Measurements from ENCODE around the gene PHACTR1. TPM values are rescaled to one million over a fixed set of nuclear protein-coding genes. Genes with fewer than 3 reads are reported as not detected.

PHACTR1 gene
- total RNA-seq, 1 experiment from 2014 or later = 5.2 TPM

- H3K4me1 ChIP-seq (ENCODE audit: low read length) = no peaks in the 10 kb centered on the region
- H3K27me3 ChIP-seq (ENCODE audit: low read length) = no peaks in the 10 kb centered on the region
- no peak overlapping the region for H2AFZ ChIP-seq (ENCODE audit: low read length)
- H3K36me3 ChIP-seq (ENCODE audit: insufficient read depth, low read length) = no peaks in the 10 kb centered on the region
- no peaks in the 10 kb centered on the region for H3K9me3 ChIP-seq (ENCODE audit: low read length)
- H3K9me2 ChIP-seq (replicated peaks; ENCODE audit: insufficient read depth, low read length) = no peaks in the 10 kb centered on the region
- H3K4me2 ChIP-seq (ENCODE audit: low read depth, low read length, poor library complexity, severe bottlenecking) = no peak overlapping the region
- DNase-seq = no peak
- no peak overlapping the region for H3K27ac ChIP-seq (ENCODE audit: low read length)
- no peaks in the 10 kb centered on the region for H3K79me2 ChIP-seq (ENCODE audit: low read length)
- H4K20me1 ChIP-seq (ENCODE audit: insufficient read depth, low read depth, low read length) = no peaks in the 10 kb centered on the region
- no peak overlapping the region for H3K9ac ChIP-seq (ENCODE audit: low read length)
- no peak overlapping the region for H3K4me3 ChIP-seq (ENCODE audit: low read length)
These were observed 316.0 kb downstream of the PHACTR1 start for GRCh38 chr6:13032566-13032965.

DNA sequence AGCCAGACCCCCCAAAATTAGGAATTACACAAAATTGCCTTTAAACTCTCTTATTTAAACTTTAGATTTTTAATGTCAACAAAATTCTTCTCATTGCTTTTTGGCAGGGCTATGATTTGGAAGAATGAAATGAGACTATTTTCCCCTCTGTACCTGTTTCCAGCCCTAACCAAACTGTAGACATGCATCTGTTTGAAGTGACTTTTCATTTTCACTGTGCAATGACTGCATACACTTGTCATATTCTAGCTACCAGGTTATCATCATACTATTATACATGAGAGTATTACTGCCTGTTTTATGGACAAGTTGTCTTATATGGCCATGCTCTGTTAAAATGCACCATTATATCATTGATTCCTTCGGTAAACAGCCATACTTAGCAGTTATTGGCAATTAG is 316.6 kb downstream of the PHACTR1 start:
- Histone ChIP-seq H3K9ac (ENCODE audit: low read length) (no peak overlapping the region), H3K27ac (ENCODE audit: low read length) (no peak overlapping the region), H3K9me3 (ENCODE audit: low read length) (no peaks in the 10 kb centered on the region), H2AFZ (ENCODE audit: low read length) (no peak overlapping the region), H3K79me2 (ENCODE audit: low read length) (no peaks in the 10 kb centered on the region), H3K36me3 (ENCODE audit: insufficient read depth, low read length) (no peaks in the 10 kb centered on the region), H3K4me3 (ENCODE audit: low read length) (no peak overlapping the region), H3K27me3 (ENCODE audit: low read length) (no peaks in the 10 kb centered on the region), H3K9me2 (replicated peaks; ENCODE audit: insufficient read depth, low read length) (no peaks in the 10 kb centered on the region), H4K20me1 (ENCODE audit: insufficient read depth, low read depth, low read length) (no peaks in the 10 kb centered on the region), H3K4me1 (ENCODE audit: low read length) (no peaks in the 10 kb centered on the region), H3K4me2 (ENCODE audit: low read depth, low read length, poor library complexity, severe bottlenecking) (no peak overlapping the region)
- no peak for DNase-seq

DNA sequence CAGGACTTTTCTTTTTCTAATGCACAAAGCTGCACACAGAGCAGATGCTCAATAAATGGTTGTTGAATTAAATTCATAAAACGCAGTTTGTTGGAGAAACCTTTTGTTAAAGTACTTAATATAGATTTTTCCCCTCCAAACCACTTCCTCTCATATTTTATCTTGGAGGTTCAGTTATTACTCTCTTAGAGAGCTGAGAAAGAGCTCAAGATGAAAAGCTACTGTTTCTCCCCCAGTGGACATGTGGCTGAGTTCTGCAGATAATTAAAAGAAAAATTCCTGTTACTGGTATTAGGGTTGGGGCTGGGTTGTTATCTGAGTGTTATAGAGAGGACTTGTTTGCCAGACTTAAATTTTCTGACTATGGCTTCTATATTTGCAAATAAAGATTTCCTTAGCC is 317.7 kb downstream of the PHACTR1 start:
- Histone ChIP-seq H2AFZ (ENCODE audit: low read length) (no peak overlapping the region), H3K9me2 (replicated peaks; ENCODE audit: insufficient read depth, low read length) (no peaks in the 10 kb centered on the region), H3K27me3 (ENCODE audit: low read length) (no peaks in the 10 kb centered on the region), H3K27ac (ENCODE audit: low read length) (no peak overlapping the region), H3K9me3 (ENCODE audit: low read length) (no peaks in the 10 kb centered on the region), H3K79me2 (ENCODE audit: low read length) (no peaks in the 10 kb centered on the region), H3K4me2 (ENCODE audit: low read depth, low read length, poor library complexity, severe bottlenecking) (no peak overlapping the region), H3K4me1 (ENCODE audit: low read length) (peaks cover 4% of the 10 kb centered on the region; the same call in 1 of the 2 replicates), H4K20me1 (ENCODE audit: insufficient read depth, low read depth, low read length) (no peaks in the 10 kb centered on the region), H3K9ac (ENCODE audit: low read length) (no peak overlapping the region), H3K4me3 (ENCODE audit: low read length) (no peak overlapping the region), H3K36me3 (ENCODE audit: insufficient read depth, low read length) (no peaks in the 10 kb centered on the region)
- no peak for DNase-seq

DNA sequence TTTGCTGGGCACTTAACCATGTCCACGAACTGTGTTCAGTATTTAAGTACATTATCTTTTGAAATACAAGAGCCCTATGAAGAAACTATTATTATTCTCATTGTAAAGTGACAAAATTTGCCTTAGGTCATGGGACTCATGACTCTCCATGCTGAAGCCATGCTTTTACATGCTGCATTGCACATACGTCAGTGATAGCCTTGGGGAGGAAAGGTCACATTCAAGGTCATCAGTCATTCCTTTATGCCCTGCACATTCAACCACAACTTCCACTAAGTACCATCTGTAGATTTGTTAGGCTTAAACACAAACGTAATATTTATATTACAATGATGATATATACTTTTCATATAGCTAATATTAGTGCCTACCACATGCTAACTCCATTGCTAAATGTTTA is 319.0 kb downstream of the PHACTR1 start:
- no peaks in the 10 kb centered on the region for H3K9me3 ChIP-seq (ENCODE audit: low read length)
- H3K36me3 ChIP-seq (ENCODE audit: insufficient read depth, low read length) = no peaks in the 10 kb centered on the region
- no peaks in the 10 kb centered on the region for H4K20me1 ChIP-seq (ENCODE audit: insufficient read depth, low read depth, low read length)
- no peak overlapping the region for H2AFZ ChIP-seq (ENCODE audit: low read length)
- no peak overlapping the region for H3K9ac ChIP-seq (ENCODE audit: low read length)
- H3K4me1 ChIP-seq (ENCODE audit: low read length) = peaks cover 4% of the 10 kb centered on the region; the same call in 1 of the 2 replicates
- no peak overlapping the region for H3K4me2 ChIP-seq (ENCODE audit: low read depth, low read length, poor library complexity, severe bottlenecking)
- no peak overlapping the region for H3K27ac ChIP-seq (ENCODE audit: low read length)
- no peaks in the 10 kb centered on the region for H3K79me2 ChIP-seq (ENCODE audit: low read length)
- no peak overlapping the region for H3K4me3 ChIP-seq (ENCODE audit: low read length)
- no peaks in the 10 kb centered on the region for H3K9me2 ChIP-seq (replicated peaks; ENCODE audit: insufficient read depth, low read length)
- no peaks in the 10 kb centered on the region for H3K27me3 ChIP-seq (ENCODE audit: low read length)
- DNase-seq = no peak

- Histone ChIP-seq H3K27me3 (ENCODE audit: low read length) (no peaks in the 10 kb centered on the region), H3K27ac (ENCODE audit: low read length) (no peak overlapping the region)
These were observed 321.7 kb downstream of the PHACTR1 start for GRCh38 chr6:13038315-13038714.

DNA sequence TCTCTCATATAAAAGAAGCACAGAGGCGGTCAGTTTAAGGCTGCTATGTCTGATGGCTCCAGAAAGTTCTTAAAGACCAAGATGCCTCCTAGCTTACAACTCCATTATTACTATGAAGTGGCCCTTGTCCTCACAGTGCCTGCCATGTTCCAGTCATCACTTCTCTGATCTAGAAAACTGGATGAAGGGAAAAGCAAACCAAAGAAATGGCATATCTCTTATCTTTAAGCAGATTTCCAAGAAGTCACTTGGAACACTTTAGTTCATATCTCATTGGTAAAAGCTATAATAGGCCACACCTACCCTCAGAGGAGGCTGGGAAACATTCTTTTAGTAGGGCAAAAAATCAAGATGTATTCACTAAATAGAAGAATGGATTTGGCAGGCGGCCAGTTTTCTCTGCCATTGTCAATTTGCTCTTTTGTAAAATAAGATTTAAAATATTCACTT is 322.2 kb downstream of the PHACTR1 start:
- Histone ChIP-seq H3K9me2 (replicated peaks; ENCODE audit: insufficient read depth, low read length) (no peaks in the 10 kb centered on the region), H3K79me2 (ENCODE audit: low read length) (no peaks in the 10 kb centered on the region), H3K36me3 (ENCODE audit: insufficient read depth, low read length) (no peaks in the 10 kb centered on the region), H3K4me3 (ENCODE audit: low read length) (no peak overlapping the region), H4K20me1 (ENCODE audit: insufficient read depth, low read depth, low read length) (no peaks in the 10 kb centered on the region), H2AFZ (ENCODE audit: low read length) (no peak overlapping the region), H3K4me1 (ENCODE audit: low read length) (peaks cover 4% of the 10 kb centered on the region), H3K4me2 (ENCODE audit: low read depth, low read length, poor library complexity, severe bottlenecking) (no peak overlapping the region), H3K9me3 (ENCODE audit: low read length) (no peaks in the 10 kb centered on the region), H3K27me3 (ENCODE audit: low read length) (no peaks in the 10 kb centered on the region), H3K9ac (ENCODE audit: low read length) (no peak overlapping the region), H3K27ac (ENCODE audit: low read length) (no peak overlapping the region)
- no peak for DNase-seq

More at GRCh38 chr6:13038315-13038714, 321.7 kb downstream of the PHACTR1 start:
- no peaks in the 10 kb centered on the region for H3K79me2 ChIP-seq (ENCODE audit: low read length)
- no peaks in the 10 kb centered on the region for H3K36me3 ChIP-seq (ENCODE audit: insufficient read depth, low read length)
- no peak overlapping the region for H3K4me2 ChIP-seq (ENCODE audit: low read depth, low read length, poor library complexity, severe bottlenecking)
- no peak for DNase-seq
- H3K9me2 ChIP-seq (replicated peaks; ENCODE audit: insufficient read depth, low read length) = no peaks in the 10 kb centered on the region
- H3K4me3 ChIP-seq (ENCODE audit: low read length) = no peak overlapping the region
- no peak overlapping the region for H2AFZ ChIP-seq (ENCODE audit: low read length)
- no peaks in the 10 kb centered on the region for H4K20me1 ChIP-seq (ENCODE audit: insufficient read depth, low read depth, low read length)
- H3K9me3 ChIP-seq (ENCODE audit: low read length) = no peaks in the 10 kb centered on the region
- H3K9ac ChIP-seq (ENCODE audit: low read length) = no peak overlapping the region
- H3K4me1 ChIP-seq (ENCODE audit: low read length) = peaks cover 4% of the 10 kb centered on the region

DNA sequence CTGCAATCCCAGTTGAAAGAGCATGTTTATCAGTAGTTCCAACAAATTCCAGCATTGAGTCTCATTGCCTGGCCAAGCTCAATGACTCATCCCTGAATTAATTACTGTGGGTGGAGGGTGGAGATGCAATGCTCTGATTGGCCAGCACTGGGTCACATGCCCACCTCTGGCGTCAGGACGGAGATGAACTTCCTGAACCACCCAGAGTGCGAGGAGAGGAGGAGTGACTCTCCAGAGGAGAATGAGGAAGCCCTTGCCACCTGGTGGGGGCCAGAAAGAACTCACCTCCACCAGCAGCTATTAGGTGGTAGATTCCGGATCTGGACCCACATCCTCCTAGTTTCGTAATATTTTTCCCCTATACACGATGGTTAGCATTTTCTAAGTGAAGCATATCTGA is 327.8 kb downstream of the PHACTR1 start:
- peak; percentile 58 for DNase-seq
- no peaks in the 10 kb centered on the region for H3K27me3 ChIP-seq (ENCODE audit: low read length)
- H3K9me2 ChIP-seq (replicated peaks; ENCODE audit: insufficient read depth, low read length) = no peaks in the 10 kb centered on the region
- no peaks in the 10 kb centered on the region for H3K36me3 ChIP-seq (ENCODE audit: insufficient read depth, low read length)
- no peaks in the 10 kb centered on the region for H4K20me1 ChIP-seq (ENCODE audit: insufficient read depth, low read depth, low read length)
- H3K9me3 ChIP-seq (ENCODE audit: low read length) = no peaks in the 10 kb centered on the region
- H3K79me2 ChIP-seq (ENCODE audit: low read length) = no peaks in the 10 kb centered on the region
- no peaks in the 10 kb centered on the region; the same call in 1 of the 2 replicates for H3K4me1 ChIP-seq (ENCODE audit: low read length)
- H3K27ac ChIP-seq (ENCODE audit: low read length) = no peak overlapping the region
- no peak overlapping the region for H3K4me3 ChIP-seq (ENCODE audit: low read length)
- no peak overlapping the region for H3K4me2 ChIP-seq (ENCODE audit: low read depth, low read length, poor library complexity, severe bottlenecking)
- H3K9ac ChIP-seq (ENCODE audit: low read length) = no peak overlapping the region
- H2AFZ ChIP-seq (ENCODE audit: low read length) = no peak overlapping the region

DNA sequence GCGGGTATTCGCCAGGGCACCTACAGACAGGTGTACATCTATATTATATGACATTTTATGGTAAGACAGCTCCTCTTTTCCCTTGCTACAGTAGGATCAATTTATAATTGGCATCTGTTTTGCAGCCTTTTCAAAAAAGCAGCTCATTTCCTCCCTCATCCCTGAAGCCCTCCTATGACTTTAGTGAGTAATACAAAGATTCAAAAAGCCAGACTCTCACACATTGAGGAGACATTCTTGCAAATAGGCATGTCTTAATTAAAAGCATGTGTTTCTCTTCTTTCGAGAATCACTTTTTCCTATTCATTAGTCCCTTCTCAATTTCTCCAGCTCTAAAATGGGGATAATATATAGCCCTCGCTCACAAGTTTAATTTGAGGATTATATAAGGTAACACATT is 328.3 kb downstream of the PHACTR1 start:
- Histone ChIP-seq H2AFZ (ENCODE audit: low read length) (no peak overlapping the region), H3K27ac (ENCODE audit: low read length) (no peak overlapping the region), H3K4me3 (ENCODE audit: low read length) (no peak overlapping the region), H3K9me2 (replicated peaks; ENCODE audit: insufficient read depth, low read length) (no peaks in the 10 kb centered on the region), H3K4me2 (ENCODE audit: low read depth, low read length, poor library complexity, severe bottlenecking) (no peak overlapping the region), H3K79me2 (ENCODE audit: low read length) (no peaks in the 10 kb centered on the region), H3K4me1 (ENCODE audit: low read length) (no peaks in the 10 kb centered on the region; the same call in 1 of the 2 replicates), H3K9me3 (ENCODE audit: low read length) (no peaks in the 10 kb centered on the region), H4K20me1 (ENCODE audit: insufficient read depth, low read depth, low read length) (no peaks in the 10 kb centered on the region), H3K36me3 (ENCODE audit: insufficient read depth, low read length) (no peaks in the 10 kb centered on the region), H3K27me3 (ENCODE audit: low read length) (no peaks in the 10 kb centered on the region), H3K9ac (ENCODE audit: low read length) (no peak overlapping the region)
- no peak for DNase-seq

DNA sequence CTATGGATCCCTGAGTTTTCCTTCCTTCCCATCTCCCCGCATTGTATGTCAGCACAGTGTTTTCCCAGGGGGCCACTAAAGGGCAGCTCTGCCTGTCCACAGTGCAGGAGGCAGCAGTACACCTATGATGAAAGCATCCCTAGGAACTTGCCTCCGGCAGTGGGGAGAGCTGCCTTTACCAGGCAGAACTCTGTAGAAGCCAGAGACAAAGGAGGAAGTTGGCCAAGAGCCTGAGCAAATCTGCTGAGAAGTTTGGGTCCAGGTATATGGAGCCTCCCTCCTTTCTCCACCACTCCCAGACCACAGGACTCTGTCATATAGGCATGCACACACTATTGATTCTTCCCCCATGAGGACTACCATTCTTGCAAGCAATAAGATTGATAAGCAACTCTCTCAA is 329.1 kb downstream of the PHACTR1 start:
- Histone ChIP-seq H3K4me2 (ENCODE audit: low read depth, low read length, poor library complexity, severe bottlenecking) (no peak overlapping the region), H2AFZ (ENCODE audit: low read length) (no peak overlapping the region), H3K9me2 (replicated peaks; ENCODE audit: insufficient read depth, low read length) (no peaks in the 10 kb centered on the region), H4K20me1 (ENCODE audit: insufficient read depth, low read depth, low read length) (no peaks in the 10 kb centered on the region), H3K4me3 (ENCODE audit: low read length) (no peak overlapping the region), H3K27me3 (ENCODE audit: low read length) (no peaks in the 10 kb centered on the region), H3K9ac (ENCODE audit: low read length) (no peak overlapping the region), H3K79me2 (ENCODE audit: low read length) (no peaks in the 10 kb centered on the region), H3K27ac (ENCODE audit: low read length) (no peak overlapping the region), H3K36me3 (ENCODE audit: insufficient read depth, low read length) (no peaks in the 10 kb centered on the region), H3K9me3 (ENCODE audit: low read length) (no peaks in the 10 kb centered on the region), H3K4me1 (ENCODE audit: low read length) (no peaks in the 10 kb centered on the region; the same call in 1 of the 2 replicates)
- DNase-seq = peak; percentile 15
